HG03280 (cell line): ENCODE results near the gene PTPRZ1.

Experiments used
- ATAC-seq: cut with Tn5 transposase; IDR thresholded peaks from one replicate; pipeline ENCODE4 v1.9.1; 2021; ENCODE audit warnings: mild to moderate bottlenecking, moderate library complexity; ENCODE audit not compliant: unreplicated experiment

Gene PTPRZ1

DNA sequence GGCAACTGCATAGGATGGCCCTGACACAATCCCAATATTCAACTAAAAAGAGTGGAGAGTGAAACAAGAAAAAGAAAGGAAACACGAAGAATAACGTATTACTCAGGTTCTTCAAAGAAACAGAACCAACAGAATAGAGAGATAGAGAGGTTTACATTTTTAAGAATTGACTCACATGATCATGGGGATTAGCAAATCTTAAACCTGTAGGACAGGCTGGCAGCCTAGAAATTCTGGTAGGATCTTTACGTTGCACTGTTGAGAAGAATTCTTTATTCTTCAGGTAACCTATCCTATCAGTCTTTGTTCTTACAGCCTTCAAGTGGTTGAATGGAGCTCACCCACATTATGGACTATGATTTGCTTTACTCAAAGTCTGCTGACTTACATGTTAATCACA, 167.2 kb downstream of the PTPRZ1 start:
- no peak for ATAC-seq

DNA sequence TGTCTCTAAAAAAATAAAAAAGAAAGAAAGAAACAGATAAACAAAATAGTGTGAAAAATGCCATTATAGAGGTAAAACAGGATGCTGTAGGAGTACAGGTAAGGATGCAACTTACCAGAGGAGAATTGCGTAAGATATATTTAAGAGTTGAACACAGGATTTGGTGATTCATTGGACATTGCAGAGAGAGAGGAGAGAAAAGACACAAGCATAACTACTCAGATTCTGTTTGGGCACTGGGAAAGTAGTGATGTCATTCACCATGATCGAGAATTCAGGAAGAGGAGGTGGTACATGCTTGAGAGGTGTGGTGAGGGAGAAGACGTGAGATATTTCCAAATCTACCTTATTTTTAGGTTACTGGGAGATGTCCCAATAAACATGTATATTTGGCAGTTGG, 173.4 kb downstream of the PTPRZ1 start:
- no peak for ATAC-seq

DNA sequence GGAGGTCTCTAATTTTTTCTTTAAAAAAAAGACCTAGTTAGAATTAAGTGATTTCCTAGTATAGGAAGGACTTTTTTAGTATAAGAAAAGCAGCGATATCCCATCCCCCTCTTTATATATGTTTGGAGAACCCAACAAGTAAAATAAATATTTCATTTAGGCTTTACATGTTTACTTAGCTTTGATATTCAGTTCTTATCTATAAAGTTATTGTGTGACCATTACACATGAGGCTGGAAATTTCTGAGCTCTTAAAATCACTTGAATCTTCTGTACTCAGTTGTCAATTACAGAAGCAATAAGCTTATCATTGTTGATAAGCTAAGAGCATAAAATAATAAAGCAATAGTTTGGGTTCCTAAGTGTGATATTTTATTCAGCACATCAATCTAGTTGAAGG, 181.4 kb downstream of the PTPRZ1 start:
- ATAC-seq: no peak

DNA sequence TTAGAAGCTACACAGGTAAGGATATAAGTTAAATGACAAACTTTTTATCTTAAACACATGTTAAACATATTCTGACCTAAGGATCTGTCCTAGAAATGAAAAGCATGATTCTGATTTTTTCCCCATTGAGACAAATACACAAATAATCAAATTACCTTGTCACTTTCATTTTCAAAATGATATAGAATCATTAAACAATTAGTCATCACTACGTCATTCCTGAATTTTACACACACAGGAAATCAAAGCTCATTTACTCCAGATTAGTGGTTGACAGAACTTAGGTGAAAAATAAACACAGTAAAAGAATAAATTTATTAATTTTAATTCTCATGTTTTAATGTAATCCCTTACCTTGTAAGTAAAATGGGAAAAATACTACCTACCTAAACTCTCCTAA, 182.1 kb downstream of the PTPRZ1 start:
- no peak for ATAC-seq

DNA sequence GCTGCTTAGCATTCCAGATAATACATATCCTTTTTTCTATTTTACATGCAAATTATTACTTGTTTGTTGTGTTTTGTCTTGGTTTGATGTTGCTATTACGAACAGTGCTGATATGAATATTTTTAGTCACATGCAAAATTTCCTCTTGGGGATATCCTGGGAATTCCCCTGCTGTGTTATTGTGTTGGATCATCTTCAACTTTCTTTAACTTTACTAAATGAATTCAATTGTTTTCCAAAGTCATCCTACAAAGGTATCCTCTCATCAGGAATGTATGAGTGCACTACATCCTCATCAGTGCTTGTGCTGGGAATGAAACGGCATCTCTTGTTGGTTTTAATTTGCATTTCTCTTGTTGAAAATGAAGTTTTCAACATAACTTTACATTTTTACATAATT, 184.0 kb downstream of the PTPRZ1 start:
- ATAC-seq: no peak

DNA sequence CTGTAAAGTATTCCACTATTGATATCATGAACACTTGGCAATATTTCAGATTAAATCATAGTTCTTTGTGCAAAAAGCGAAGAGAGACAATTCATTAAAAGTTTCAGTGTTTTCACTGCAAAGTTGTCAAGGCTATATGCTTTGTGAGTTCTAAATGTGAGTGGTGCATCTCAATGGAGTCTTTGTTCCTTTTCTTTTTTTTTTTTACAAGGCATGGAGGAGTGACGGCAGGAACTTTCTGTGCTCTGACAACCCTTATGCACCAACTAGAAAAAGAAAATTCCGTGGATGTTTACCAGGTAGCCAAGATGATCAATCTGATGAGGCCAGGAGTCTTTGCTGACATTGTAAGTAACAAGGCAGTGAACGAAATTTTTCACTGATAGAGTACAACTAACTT, 186.6 kb downstream of the PTPRZ1 start:
- ATAC-seq: no peak

DNA sequence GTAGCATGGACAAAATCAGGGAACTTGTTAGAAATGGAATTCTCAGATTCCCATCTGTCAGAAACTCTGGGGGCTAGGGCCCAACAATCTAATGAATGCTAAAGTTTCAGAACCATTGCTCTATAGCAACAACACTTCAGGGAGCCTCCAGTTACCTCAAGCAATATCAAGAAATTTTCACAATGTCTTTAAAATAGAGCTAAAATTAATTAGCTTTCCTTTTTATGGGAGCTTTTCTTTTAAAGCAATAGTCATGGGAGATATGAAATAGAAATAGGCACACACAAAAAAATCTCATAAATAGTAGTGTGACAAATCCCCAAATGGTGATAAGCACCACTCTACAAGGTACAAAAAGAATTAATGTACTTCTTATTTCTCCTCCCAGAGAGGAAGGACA, 190.2 kb downstream of the PTPRZ1 start:
- ATAC-seq: no peak

DNA sequence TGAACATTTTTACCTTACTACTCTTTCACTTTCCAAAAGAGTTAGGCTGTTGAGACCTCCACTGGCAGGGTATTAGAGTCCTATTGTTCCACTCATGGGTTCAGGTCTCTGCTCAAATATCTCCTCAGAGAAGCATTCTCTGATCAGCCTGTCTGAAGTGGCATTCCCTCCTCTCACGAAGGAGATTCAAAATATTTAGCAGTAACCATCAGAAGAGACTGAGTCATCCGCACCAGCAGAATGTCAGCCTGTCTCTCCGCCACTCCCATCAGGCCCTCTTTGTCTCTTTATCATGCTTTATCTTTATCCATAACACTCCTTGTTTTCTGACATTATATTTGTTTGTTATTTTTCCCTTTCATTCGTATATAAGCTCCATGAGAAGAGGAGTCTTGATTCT, 192.0 kb downstream of the PTPRZ1 start:
- no peak for ATAC-seq

DNA sequence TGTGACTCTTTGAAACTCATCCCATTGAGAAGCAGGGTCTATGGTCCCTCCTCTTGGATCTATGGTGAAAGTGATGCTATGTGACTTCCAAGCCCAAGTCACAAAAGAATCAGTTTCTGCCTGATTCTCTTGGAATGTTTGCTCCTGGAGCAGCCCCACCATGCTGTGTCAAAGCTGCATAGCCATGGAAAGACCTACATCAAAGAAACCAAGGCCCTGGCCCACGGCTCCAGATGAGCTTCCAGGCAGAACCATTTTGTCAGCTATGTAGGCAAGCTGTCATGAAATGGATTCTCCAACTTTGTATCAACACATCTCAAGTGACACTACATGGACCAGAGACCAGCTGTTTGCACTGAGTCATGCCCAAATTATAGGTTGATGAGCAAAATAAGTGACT, 194.1 kb downstream of the PTPRZ1 start:
- ATAC-seq: no peak

DNA sequence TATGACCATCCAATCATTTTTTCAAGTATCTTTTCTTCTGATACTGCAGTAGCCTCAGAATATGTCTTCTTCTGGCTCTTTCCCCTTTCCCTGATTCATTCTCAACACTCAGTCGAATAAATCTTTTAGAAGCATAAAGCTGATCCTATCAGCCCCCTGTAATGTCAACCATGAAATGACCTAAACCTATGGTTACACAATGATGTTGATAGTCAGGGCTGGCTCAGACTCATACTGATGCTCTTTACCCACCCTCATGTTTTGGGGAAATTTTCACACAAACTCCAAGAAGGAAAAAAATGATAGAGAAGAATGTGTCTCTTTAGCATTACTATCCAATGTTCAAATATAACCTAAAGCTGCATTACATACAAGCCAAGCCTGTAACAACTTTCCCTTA, 195.1 kb downstream of the PTPRZ1 start:
- ATAC-seq: no peak

DNA sequence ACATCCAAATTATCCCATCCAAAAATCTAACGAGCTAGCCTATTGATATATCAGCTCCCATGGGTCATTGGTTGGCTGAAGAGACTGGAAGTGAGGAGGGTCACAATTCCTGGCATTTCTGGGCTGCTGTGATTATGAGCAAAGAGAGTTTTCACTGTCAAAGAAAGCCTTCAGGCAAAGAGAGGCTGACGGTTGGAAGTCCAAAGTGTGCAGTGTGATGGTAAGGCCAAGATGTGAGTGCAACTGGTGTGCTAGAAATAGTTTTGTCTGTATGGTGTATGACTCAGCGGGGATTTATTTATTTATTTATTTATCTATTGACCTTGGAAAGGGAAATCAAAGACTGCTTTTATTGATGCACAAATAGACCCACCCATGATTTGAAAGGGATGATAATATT, 196.0 kb downstream of the PTPRZ1 start:
- ATAC-seq: no peak

DNA sequence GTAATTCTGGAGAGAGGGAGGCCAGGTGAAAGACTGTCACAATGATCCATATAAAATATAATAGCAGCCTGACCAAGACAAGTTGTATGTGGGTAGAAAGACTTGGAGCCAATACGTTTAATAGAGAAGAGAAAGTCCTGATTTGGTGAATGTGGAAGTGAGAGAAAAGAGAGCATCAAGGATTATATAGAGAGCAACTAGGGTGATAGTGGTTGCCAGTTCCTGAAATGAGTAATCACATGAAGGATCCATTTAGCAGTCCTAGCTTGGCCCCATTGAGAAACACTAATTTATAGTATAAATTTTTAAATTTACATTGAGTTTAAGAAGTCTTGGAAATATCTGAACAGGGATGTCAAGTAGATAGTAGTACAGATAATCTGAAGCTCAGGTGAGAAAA, 197.1 kb downstream of the PTPRZ1 start:
- ATAC-seq: no peak

DNA sequence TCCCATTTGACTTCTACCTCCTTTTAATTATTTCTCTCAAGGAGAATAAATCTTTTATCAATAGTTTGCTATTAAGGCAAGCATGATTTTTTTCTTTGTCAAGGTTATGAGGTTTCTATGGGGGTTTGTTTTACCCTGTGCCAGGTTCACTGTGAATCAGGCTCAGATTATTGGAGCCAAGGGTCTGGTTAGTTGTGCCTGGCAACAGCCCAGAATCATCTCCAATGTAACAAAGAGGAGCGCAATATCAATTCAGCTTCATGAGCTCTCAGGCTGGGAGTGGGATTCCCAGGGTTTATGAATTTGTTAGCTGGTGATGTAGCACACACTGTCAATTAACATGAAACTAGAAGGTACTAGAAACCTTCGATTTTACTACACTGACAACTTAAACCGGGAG, 197.9 kb downstream of the PTPRZ1 start:
- no peak for ATAC-seq

DNA sequence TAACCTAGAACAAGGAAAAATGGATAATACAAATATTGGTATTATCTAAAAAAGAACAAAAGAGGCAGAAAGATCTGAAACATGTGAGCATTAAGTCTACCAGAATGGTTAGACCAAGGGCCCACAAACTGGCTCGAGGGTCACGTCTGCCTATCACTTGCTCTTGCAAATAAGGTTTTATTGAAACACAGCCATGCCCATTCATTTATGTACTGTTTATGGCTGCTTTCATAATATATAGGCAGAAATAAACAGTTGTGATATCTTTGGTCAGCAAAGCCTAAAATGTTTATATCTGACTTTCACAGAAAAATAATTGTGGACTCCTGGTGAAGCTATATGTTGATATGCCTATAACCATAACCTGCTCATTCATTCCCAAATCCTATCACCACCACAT, 199.3 kb downstream of the PTPRZ1 start:
- no peak for ATAC-seq

DNA sequence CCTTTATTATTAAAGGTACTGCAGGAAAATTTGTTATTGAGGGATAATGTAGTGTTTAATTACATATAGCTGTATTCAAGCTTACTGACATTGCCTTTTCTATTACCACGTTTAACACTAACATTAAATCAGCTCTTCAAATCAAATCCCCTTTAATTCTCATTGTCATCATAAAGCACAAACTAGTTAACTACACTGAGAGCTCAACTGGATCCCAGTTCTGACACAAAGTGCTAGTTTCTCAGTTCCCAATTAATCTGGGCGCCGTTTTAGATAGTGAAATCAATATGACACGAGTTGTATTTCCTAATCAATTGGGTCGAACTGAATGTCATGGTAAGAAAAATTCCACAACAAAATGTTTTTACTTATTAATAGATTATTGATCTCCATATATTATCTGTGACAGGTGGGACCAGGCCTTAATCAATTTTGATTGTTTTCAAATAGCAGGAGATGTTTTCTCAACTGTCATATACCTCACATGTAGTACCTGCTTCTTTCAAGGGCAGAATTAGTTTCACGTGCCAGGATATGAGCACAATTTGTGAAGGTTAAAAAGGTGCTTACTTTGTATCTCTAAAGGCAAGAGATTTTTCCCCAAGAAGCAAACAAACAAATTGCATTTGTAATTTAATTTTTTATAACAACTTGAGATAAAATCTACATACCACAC, 200.1 kb downstream of the PTPRZ1 start:
- ATAC-seq: no peak

DNA sequence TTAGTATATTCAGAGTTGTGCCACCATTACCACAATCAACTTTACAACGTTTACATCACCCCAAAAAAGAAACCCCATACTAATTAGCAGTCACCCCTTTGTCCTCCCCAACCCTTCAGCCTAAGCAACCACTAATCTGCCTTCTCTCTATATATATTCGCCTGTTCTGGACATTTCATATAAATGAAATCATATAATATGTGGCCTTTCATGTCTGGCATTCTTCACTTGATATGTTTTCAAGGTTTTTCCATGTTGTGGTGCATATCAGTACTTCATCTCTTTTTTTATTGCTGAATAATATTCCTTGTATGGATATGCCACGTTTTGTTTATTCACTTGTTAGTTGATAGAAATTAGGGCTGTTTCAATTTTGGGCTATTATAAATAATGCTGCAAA, 200.7 kb downstream of the PTPRZ1 start:
- no peak for ATAC-seq

DNA sequence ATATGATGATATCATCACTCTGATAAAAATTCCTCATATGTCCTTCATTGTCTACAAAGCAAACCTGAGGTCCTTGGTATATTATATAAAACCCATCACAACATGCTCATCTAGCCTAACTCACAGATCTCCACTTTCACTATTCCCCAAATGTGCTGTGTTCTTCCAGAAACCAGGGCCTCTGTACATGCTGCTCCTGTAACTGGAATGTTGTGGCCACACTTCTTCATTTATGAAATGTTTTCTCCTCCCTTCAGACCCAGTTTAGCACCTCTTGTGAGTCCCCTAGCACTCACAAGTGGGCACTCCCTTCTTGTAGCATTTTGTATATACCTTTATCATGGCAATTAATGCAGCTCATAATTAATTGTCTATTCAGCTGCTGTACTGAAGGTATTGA, 209.2 kb downstream of the PTPRZ1 start:
- ATAC-seq: no peak

DNA sequence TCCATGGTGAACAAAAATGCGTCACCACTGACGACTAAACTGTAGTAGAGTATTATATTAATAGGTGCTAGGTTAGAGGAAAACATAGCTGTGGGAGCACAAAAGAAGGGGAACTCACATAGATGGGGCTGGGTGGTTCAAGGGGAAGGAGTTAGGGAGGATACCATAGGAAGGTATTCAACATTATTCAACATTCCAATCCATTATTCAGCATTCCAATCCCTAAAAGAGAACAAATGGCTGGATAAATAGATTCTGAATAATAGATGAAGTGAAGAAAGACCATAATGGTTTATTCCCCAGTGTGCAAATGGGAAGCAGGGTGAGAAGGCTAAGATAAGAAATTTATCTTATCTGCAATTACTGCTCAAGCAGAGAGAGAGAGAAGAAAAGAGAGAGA, 209.7 kb downstream of the PTPRZ1 start:
- no peak for ATAC-seq

DNA sequence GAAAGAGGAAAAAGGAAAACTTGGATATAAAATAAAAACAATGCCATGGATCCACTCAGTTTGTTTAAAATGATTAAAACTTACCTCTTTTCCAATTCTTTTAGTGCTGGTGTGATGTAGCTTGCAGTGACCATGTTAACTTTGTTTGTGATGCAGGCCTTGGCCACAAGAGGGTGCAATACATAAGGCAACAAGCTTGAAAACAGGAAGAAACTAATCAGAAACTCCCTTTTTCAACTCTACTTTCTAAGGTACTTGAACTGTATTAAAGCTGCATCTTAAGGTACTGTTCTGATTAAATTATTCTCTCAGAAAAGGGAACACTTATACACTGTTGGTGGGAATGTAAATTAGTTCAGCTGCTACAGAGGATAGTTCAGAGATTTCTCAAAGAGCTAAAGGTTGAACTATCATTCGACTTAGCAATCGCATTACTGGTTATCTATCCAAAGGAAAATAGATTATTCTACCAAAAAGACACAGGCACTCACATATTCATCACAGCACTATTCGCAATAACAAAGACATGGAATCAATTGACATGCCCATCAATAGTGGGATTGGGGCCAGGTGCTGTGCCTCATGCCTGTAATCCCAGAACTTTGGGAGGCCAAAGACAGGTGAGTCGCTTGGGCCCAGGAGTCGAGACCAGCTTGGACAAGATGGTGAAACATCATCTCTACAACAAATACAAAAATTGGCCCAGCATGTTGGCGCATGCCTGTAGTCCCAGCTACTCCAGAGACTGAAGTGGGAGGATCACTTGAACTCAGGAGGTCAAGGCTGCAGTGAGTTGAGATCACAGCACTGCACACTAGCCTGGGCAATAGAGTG, 220.2 kb downstream of the PTPRZ1 start:
- peak; percentile 94 for ATAC-seq

DNA sequence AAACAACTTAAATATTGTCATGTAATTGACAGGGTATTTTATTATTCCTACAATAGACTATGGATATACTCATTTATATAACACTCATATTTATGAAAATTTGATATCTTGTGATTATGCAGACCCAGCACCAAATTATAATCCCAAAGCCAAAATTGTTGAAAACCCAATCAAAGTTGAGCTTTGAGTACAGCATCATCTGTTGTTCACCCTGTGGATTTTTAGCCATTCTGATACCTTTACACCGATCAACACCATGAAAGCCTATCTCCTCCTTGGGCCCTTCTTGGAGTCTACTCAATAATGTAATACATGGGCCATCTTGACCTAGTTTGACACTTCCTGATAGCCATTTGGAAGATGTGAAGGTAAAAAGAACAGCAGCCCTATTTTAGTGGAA, 221.6 kb downstream of the PTPRZ1 start:
- ATAC-seq: no peak

DNA sequence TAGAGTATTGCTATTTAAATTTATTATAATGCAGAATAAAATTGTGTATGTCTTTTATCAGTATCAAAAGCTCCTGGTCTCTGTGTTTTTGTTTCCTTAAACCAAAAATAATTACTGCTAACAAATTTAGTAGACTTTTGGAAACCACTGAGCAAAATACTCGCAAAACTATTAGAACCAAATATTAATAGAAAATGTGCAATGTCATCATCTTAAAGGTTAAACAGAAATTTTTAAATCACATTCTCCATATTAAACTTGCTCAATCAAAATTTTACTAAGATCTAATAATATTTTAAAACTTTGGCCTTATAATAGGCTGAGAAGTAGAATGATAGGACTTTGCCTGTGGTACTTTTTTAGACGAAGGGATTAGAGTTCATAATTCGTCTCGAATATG, 222.7 kb downstream of the PTPRZ1 start:
- ATAC-seq: no peak

DNA sequence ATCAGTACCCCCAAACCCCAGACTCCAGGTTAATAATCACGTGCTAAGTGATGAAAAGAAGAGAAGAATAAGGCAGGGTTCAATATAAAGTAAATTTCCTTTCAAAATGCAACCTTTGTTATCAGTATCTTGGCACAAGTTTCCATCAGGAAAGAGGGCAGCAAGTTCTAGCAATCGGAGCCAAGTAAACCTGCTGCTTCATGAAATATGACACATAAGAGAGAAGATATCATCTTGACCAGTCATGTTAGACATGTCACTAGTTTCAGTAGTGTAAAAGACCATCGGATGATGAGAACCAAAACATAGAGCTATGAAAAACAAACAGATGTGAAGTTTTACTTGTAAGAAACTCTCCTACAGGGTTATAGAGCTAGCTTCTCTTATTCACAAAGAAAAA, 227.1 kb downstream of the PTPRZ1 start:
- no peak for ATAC-seq

DNA sequence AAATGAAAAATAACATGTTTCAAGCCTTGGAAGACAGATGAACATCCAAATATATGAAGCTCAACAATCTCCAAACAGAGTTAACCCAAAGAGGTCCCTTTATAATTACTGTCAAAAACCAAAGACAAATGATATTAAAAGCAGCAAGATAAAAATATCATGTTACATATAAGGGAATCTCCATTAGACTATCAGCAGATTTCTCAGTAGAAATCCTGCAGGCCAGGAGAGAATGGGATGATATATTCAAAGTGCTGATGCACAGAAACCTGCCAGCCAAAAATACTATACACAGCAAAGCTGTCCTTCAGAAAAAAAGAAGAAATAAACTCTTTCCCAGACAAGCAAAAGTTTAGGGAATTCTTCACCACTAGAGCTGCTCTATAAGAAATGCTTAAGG, 230.1 kb downstream of the PTPRZ1 start:
- ATAC-seq: no peak
